SHP77 (cell line): ENCODE measurements around the gene APOL6.

Experiments used
- DNase-seq, 2 experiments: peaks; one replicate each; lab custom pipeline; 2025; lab: John Stamatoyannopoulos, UW

Gene APOL6

GRCh38 chr22:35648066-35649025 is at the start of gene APOL6:
APOL6 (plus strand) TSS chr22:35648446; CDS start chr22:35656426, 7,980 bp downstream.
- no peak for DNase-seq

- DNase-seq, result no peak
Observed at GRCh38 chr22:35599364-35599763, 48.9 kb upstream of the APOL6 start.

GRCh38 chr22:35600476-35600875 is 47.8 kb upstream of the APOL6 start:
- no peak for DNase-seq

- DNase-seq, result no peak
Observed at GRCh38 chr22:35601013-35601580, 47.1 kb upstream of the APOL6 start.

GRCh38 chr22:35601743-35602615 is 46.3 kb upstream of the APOL6 start:
- no peak for DNase-seq

DNA sequence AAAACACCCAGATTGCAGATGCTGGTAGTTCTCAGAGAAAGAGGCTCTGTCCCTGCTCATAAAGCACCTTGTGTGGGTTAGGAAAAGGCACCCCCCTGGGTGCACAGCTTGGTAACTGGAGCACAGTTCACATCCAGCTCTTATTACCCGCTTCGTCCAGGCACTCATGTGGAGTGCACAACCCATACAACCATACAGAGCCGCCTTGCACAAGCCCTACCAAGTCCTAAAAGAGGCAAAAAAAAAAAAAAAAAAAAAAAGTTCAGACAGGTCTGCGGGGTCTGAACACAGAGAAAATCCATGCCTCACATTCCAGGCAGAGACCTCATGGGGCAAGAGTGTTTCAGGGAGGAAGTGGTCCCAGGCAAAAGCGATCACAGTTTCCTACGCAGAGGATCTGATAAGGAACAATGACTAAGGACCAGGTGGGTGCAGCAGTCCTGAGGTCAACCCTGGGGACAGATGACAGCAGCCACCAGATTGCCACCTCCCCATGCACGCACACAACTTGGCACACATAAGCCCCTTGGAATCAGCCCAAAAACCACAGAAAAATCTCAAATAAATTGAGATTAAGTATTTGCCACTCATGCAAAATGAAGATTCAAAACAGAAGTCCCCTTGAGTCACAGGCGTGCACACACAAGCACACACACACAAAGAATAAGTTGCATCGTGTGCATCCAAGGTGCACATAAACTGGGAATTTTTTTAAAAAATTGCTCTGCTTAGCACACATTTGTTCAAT is 43.5 kb upstream of the APOL6 start:
- DNase-seq, result no peak

DNA sequence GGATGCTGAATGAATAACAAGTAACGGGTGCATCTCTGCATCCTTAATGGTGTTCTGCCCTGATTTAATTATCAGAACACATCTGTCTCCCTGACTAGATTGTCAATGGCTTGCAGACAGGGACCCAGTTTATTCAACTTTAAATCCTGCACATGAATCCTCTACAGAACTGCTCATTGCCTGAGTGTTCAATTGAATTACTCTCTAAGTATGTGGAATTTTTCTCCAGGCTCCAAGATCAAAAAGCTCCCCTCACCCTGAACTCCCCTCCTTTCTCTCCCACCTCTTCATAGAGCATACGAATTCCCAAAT is 42.9 kb upstream of the APOL6 start:
- DNase-seq, result no peak

DNA sequence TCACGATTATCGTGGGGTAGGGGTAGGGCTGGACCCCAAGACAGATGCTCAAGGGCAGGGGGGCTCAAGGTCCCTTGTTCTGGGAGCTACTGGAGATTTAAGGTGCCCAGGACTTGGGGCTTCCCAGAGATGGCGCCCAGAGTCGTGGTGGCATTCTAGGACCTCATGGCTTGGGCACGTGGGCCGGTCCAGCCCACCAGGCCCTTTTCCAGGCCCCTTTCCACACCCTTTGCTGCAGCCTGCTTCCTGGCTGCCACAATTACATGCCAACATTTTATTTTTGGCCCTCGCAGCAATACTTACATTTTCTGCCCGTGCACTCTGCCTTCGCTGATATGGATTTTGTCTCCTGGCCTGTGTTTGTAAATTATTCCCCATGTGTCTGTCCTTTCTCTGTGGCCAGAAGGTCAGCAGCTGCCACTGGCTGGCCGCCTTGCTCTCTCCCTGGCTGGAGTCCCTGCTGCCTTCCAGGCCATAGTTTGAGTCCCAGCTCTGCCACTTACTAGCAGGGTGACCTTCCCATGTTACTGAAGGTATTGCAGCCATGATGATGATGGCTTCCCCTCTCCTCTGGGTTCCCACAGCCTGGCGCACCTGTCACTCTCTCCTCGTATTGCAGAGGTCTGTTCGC is 42.3 kb upstream of the APOL6 start:
- no peak for DNase-seq

DNA sequence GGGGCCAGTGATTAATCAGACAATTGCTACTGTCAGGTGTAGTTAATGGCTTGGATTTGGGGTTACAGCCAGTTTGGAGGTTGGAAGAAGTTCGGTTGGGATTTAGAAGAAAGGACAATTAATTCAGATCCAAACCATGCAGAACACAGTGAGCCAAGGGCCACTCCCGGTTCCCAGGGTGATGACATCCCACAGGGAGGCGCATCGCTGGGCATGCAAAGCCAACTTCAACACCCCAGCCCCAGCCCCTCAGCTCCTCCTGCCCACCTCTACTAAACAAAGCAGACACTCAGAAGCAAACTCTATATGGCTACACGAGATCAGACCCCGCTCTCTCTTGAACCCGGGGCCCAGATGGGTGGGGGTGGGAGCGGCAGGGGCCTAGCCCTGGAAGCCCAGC is 41.3 kb upstream of the APOL6 start:
- no peak for DNase-seq

DNA sequence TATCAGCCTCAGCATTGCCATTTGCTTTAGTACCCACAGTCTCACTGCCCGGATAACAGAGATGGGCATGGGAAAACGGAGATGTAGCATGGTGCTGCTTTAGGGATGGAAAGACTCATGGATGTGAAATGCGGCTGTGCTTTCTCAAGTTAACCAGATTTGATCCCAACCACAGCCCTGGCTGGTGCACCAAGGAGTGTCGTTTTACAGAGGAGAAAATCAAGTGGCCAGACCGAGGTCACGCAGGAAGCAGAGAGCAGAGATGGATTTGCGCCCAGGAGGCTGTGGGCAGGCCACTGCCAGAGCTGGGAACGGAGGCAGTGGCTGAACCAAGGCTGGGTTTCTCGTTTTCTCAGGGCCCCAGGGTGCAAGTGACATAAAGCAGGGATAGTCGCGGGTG is 40.2 kb upstream of the APOL6 start:
- no peak for DNase-seq

- DNase-seq, result no peak
Observed at GRCh38 chr22:35609261-35609660, 39.0 kb upstream of the APOL6 start.

DNA sequence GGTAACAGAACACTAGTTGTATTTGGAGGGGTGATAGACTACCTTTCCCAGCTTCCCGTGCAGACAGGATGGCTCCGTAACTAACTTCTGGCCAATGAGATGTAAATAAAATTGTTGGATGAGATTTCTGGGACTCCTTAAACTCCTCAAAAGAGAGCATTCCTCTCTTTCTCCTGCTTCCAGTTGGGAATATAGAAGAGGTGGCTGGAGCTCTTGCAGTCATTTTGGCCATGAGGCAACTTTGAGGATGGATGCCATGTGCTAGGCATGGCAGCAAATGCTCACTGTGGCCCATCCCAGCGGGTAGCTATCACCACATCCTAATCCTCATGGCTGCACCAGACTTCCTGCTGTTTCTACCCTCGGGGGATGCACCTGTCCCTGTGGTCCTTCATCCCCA is 38.5 kb upstream of the APOL6 start:
- no peak for DNase-seq

DNA sequence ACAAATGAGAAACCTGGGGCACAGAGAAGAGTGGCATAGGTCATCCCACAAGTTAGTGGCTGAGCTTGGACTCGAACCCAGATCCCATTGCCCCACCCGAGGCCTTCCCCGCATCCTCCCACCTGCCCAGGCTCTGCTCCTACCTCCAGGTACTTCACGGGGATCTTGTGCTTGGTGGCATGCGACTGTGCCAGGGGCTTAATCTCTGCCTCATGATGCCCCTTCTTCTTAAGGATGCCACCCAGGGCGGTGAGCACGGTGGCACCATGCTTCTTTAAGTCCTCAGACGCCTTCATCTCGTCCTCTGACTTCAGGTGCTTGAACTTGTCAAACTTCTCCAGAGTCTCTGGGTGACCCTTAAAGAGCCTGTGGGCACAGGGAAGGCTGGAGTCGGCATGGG is 37.5 kb upstream of the APOL6 start:
- no peak for DNase-seq

DNA sequence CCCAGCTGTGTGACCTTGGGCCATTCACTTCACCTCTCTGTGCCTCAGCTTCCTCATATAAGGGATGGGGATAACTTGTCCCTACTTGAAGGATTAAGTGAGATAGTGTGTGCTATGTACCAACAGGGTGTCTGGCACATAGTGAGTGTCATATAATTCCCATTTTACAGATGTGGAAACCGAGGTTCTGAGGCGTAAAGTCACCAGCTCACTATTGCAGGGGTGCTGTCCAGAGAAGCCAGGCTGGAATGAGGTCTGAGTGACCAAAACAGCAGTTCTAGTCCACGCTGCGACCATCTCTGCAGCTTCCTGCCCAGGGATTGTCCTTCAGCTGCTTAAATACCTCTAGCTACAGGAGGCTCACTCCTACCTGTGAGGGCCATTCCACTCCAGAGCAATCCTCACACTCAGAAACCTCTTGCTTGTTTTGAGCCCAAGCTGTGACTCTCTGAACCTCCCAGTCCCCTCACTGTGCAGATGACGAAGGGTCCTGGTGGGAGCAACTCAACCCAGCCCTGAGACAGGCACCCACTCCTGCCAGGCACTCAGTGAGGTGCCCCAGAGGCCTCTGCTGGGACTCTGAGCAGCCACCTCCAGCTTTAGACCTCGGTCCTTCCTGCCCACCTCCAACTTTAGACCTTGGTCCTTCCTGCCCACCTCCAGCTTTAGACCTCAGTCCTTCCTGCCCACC is 36.9 kb upstream of the APOL6 start:
- no peak for DNase-seq

DNA sequence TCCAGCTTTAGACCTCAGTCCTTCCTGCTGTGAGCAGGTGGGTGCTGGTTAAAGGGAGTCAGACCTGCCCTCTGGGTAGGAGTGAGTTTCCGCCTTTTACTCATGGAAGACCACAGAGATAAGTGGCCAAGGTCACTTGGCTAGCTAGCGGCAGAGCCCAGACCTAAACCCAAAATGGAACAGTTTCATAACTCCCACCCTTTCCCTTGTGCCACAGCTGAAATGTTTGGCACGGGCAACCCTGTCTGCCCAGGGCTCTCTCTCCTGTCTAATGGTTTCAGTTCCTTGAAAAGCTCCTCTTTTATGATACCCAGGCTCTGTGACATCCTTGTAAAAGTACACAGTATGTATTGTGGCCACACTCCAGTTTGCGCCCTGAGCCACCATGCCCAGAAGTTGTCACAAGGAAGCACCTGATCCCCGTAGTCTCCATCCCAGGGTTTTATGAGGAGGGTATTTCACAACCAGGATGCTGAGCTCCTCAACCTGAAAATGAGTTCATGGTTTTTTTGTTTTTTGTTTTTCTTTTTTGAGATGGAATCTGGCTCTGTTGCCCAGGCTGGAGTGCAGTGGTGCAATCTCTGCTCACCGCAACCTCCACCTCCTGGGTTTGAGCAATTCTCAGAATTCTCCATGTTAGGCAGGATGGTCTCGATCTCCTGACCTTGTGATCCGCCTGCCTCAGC is 36.2 kb upstream of the APOL6 start:
- DNase-seq, result no peak

- DNase-seq, result no peak
Observed at GRCh38 chr22:35612903-35613302, 35.3 kb upstream of the APOL6 start.

- DNase-seq, result no peak
Observed at GRCh38 chr22:35614404-35614803, 33.8 kb upstream of the APOL6 start.

DNA sequence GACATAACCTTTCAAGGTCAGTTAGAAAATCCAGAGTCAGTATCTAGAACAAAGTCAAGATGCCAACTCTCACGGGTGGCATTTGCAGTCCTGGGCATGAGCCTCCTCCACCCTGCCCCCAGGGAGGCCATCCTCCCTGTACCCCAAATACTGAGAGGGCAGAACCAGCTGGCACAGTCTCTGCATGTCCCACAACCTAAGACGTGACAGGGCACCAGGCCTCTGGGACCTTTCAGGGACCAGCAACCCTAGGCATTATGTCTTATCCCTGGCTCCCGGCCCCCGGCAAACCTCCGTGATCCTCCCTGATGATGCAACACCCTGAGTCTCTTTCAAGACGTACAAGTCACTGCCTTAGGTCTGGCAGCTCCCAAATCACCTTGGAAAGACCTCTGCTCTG is 33.1 kb upstream of the APOL6 start:
- DNase-seq, result no peak

GRCh38 chr22:35616043-35616442 is 32.2 kb upstream of the APOL6 start:
- DNase-seq, result no peak

GRCh38 chr22:35617137-35617755 is 31.0 kb upstream of the APOL6 start, which contains the start of gene MB:
MB (minus strand) TSS chr22:35617329; CDS start chr22:35617257, 72 bp downstream.
- DNase-seq, result no peak
